22Rv1 (cell line): Measurements from ENCODE around the gene C4A.

Experiments used
- CTCF ChIP-seq: fragments of 450-650 bp; IDR thresholded peaks from 2 replicates; pipeline ENCODE4 v1.5.1; 2017; ENCODE audit warnings: mild to moderate bottlenecking
- ZFX ChIP-seq: fragments of 450-650 bp; IDR thresholded peaks from 2 replicates; pipeline ENCODE4 v1.6.1; 2017; ENCODE audit warnings: antibody characterized with exemption, borderline replicate concordance

GRCh38 chr6:32046450-32047083 is 64.7 kb downstream of the C4A start:
- TF ChIP-seq CTCF = no peak
- no peak for TF ChIP-seq ZFX
